ENCODE results near the gene TMEM250. TPM values are rescaled to one million over a fixed set of nuclear protein-coding genes. Genes with fewer than 3 reads are reported as not detected.

TMEM250 gene
- total and polyA plus RNA-seq, 2 of the 4 experiments (the other 2 are of a cell fraction), result 14.0 to 17.5 TPM

GRCh38 chr9:136131629-136132511 is 13.2 kb upstream of the TMEM250 start (continued):
- TF ChIP-seq RAD21 (IDR thresholded peaks at IDR 0.05; ENCODE audit: low read length), result no peak

GRCh38 chr9:136129176-136129575 is 10.5 kb upstream of the TMEM250 start:
- Histone ChIP-seq H3K18ac (ENCODE audit: low read depth, low read length) (no peak overlapping the region), H2BK15ac (ENCODE audit: low read depth, low read length) (no peak overlapping the region), H4K5ac (ENCODE audit: low read depth, low read length) (no peak overlapping the region), H3K4me1 (ENCODE audit: control insufficient read depth, insufficient read depth, low read length) (no peaks in the 10 kb centered on the region), H3K56ac (ENCODE audit: extremely low read depth, insufficient read depth, low read length) (no peak overlapping the region), H3K36me3 (ENCODE audit: control insufficient read depth, insufficient read depth, low read length) (no peaks in the 10 kb centered on the region), H3K9ac (ENCODE audit: low read depth, low read length) (no peak overlapping the region), H3K27ac (ENCODE audit: insufficient read depth, low read length) (no peak overlapping the region), H3K4me3 (ENCODE audit: insufficient read depth, low read depth, low read length) (no peak overlapping the region), H2AK5ac (ENCODE audit: low read depth, low read length) (no peak overlapping the region), H4K91ac (ENCODE audit: insufficient read depth, low read depth, low read length) (no peak overlapping the region), H4K8ac (ENCODE audit: low read depth in 2 of 2, low read length in 2 of 2) (no peak overlapping the region), H3K4ac (ENCODE audit: low read depth, low read length) (no peak overlapping the region), H3K9me1 (ENCODE audit: insufficient read depth, low read length) (no peaks in the 10 kb centered on the region), H3K27me3 (ENCODE audit: control insufficient read depth, insufficient read depth, low read length) (peaks cover 81% of the 10 kb centered on the region), H2AFZ (replicated peaks; ENCODE audit: low read length, poor library complexity) (peak overlapping the region; percentile 63), H4K20me1 (ENCODE audit: insufficient read depth, low read length) (no peaks in the 10 kb centered on the region; the same call in 1 of the 2 replicates), H2BK5ac (ENCODE audit: low read depth, low read length, poor library complexity, severe bottlenecking) (no peak overlapping the region), H2BK20ac (ENCODE audit: low read depth, low read length) (no peak overlapping the region), H3K79me1 (ENCODE audit: low read depth in 1 of 2, low read length in 2 of 2) (no peaks in the 10 kb centered on the region), H3K23ac (ENCODE audit: low read depth, low read length) (no peak overlapping the region), H3K14ac (replicated peaks; ENCODE audit: low read depth, low read length) (no peak overlapping the region), H2BK120ac (ENCODE audit: low read depth, low read length) (no peak overlapping the region), H2AK9ac (replicated peaks; ENCODE audit: low read depth, low read length, poor library complexity) (no peak overlapping the region), H3K4me2 (ENCODE audit: low read depth, low read length) (no peak overlapping the region), H3K9me3 (ENCODE audit: control insufficient read depth, insufficient read depth, low read length) (no peaks in the 10 kb centered on the region; the same call in 1 of the 2 replicates)
- 48% methylated on average over 8 of the region's 17 CpGs; no CpG with 5 or more reads in 1 of the 2 experiments for WGBS, 2 experiments (ENCODE audit: extremely low coverage in 2 of 2, insufficient read length in 1 of 2)
- BruUV-seq (replicated peaks), result no TSS peak
- in situ Hi-C loops (cut with MboI; ENCODE audit: low sequenced_read_pairs), result loop anchor here (10.0 kb wide), 1 partner anchor 424 kb away; the partner anchor contains the start of gene KCNT1
- intact Hi-C loops (cut with micrococcal nuclease), result no loop called here
- ATAC-seq (ENCODE audit: low read depth) (no peak), DNase-seq (no peak)
- CTCF ChIA-PET, result interaction anchor here (0.6 kb wide), 1 partner anchor 206 kb away, joined by 5 read pairs; no protein-coding TSS in a partner anchor
- POLR2A ChIA-PET (ENCODE audit: unreplicated experiment), result no interaction called here
- dilution Hi-C loops (cut with HindIII; ENCODE audit: low sequenced_read_pairs, unreplicated experiment), result no loop called here
- TF ChIP-seq MAZ (IDR thresholded peaks at IDR 0.05; ENCODE audit: borderline replicate concordance, low read depth, low read length) (no peak), BHLHE40 (IDR thresholded peaks at IDR 0.05; ENCODE audit: low read depth, low read length) (no peak), CEBPB (IDR thresholded peaks at IDR 0.05; ENCODE audit: low read depth, low read length) (no peak), SMC3 (IDR thresholded peaks at IDR 0.05; ENCODE audit: low read depth, low read length) (no peak), POLR2A (IDR thresholded peaks at IDR 0.05; ENCODE audit: low read depth, low read length) (no peak), CHD1 (IDR thresholded peaks at IDR 0.05; ENCODE audit: low read depth, low read length) (no peak)

Measured in IMR-90 (cell line).